ENCODE measurements around the gene FHOD1. TPM values are rescaled to one million over a fixed set of nuclear protein-coding genes. Genes with fewer than 3 reads are reported as not detected.
A peak's percentile ranks its signal among the peaks of the same experiment; 100 is the strongest.

FHOD1 gene
- total and polyA plus RNA-seq, 2 experiments from 2014 or later = 10.0 to 17.2 TPM

- Histone ChIP-seq H3K79me2 (no peaks in the 10 kb centered on the region), H3K27ac (no peak overlapping the region), H3K9me2 (replicated peaks; ENCODE audit: insufficient read depth) (no peaks in the 10 kb centered on the region), H3K36me3 (replicated peaks; ENCODE audit: insufficient read depth, low read depth) (no peaks in the 10 kb centered on the region), H3K4me3 (no peak overlapping the region), H3K4me1 (ENCODE audit: insufficient read depth) (peaks cover 12% of the 10 kb centered on the region), H4K20me1 (ENCODE audit: insufficient read depth, poor library complexity, severe bottlenecking) (no peaks in the 10 kb centered on the region), H2AFZ (no peak overlapping the region), H3K9me3 (ENCODE audit: low read depth) (no peaks in the 10 kb centered on the region), H3K27me3 (no peaks in the 10 kb centered on the region), H3K4me2 (no peak overlapping the region)
- 96% methylated on average over 43 of the region's 50 CpGs for WGBS (ENCODE audit: low lambda C conversion rate, missing lambda C conversion rate)
- DNase-seq (ENCODE audit: low spot score) = peak; percentile 46
- TF ChIP-seq, protein P1, sequence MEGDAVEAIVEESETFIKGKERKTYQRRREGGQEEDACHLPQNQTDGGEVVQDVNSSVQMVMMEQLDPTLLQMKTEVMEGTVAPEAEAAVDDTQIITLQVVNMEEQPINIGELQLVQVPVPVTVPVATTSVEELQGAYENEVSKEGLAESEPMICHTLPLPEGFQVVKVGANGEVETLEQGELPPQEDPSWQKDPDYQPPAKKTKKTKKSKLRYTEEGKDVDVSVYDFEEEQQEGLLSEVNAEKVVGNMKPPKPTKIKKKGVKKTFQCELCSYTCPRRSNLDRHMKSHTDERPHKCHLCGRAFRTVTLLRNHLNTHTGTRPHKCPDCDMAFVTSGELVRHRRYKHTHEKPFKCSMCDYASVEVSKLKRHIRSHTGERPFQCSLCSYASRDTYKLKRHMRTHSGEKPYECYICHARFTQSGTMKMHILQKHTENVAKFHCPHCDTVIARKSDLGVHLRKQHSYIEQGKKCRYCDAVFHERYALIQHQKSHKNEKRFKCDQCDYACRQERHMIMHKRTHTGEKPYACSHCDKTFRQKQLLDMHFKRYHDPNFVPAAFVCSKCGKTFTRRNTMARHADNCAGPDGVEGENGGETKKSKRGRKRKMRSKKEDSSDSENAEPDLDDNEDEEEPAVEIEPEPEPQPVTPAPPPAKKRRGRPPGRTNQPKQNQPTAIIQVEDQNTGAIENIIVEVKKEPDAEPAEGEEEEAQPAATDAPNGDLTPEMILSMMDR (IDR thresholded peaks at IDR 0.05; ENCODE audit: poor library complexity) = no peak
- TF ChIP-seq EZH2phosphoT487 (IDR thresholded peaks at IDR 0.05; ENCODE audit: low read depth, severe bottlenecking, unreplicated experiment) (no peak), EZH2 (IDR thresholded peaks at IDR 0.05; ENCODE audit: borderline replicate concordance) (no peak)
Measured at GRCh38 chr16:67236563-67237395, 10.5 kb downstream of the FHOD1 start.

DNA sequence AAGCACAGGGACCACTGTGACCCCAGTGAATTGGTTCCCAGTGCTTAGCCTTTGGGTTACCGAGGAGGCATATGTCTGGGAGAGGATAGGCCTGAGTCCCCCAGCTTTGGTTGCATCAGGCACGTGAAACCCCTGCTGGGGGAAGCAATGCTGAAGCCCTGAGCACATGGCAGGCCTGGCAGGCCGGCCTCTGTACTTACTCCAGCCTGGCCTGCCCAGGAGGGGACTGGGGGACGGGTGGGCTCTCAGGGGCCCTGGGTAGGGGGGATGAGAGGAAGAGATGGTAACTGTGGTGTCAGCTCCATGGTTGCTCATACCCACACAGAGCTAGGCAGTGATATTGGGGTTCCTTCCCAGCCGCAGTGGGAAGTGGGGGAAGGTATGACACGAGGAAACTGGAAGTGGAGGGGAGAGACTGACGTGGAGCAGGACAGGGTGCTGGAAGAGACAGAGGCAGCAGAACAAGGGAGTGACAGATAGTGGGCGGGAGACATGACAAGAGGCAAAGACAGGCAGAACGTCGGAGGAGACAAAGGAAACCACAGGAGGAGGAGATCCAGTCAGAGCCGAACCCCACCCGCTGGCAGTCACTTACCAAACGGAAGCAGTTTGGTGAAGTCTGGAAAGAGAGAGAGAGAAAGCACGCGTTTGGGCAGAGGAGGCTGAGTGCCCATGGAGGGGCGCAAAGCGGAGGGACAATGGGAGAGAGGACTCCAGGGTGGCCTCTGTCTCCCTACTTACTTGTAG is 11.3 kb downstream of the FHOD1 start:
- Histone ChIP-seq H3K79me2 (no peaks in the 10 kb centered on the region), H3K9me2 (replicated peaks; ENCODE audit: insufficient read depth) (no peaks in the 10 kb centered on the region), H3K27me3 (no peaks in the 10 kb centered on the region), H3K4me2 (no peak overlapping the region), H2AFZ (no peak overlapping the region), H3K4me3 (no peak overlapping the region), H3K36me3 (replicated peaks; ENCODE audit: insufficient read depth, low read depth) (no peaks in the 10 kb centered on the region), H3K9me3 (ENCODE audit: low read depth) (no peaks in the 10 kb centered on the region), H4K20me1 (ENCODE audit: insufficient read depth, poor library complexity, severe bottlenecking) (no peaks in the 10 kb centered on the region), H3K4me1 (ENCODE audit: insufficient read depth) (peaks cover 6% of the 10 kb centered on the region), H3K27ac (no peak overlapping the region)
- WGBS (ENCODE audit: low lambda C conversion rate, missing lambda C conversion rate) = 93% methylated on average over 16 of the region's 17 CpGs
- TF ChIP-seq EZH2phosphoT487 (IDR thresholded peaks at IDR 0.05; ENCODE audit: low read depth, severe bottlenecking, unreplicated experiment) = no peak
- TF ChIP-seq EZH2 (IDR thresholded peaks at IDR 0.05; ENCODE audit: borderline replicate concordance) = no peak
- TF ChIP-seq, protein P1 (IDR thresholded peaks at IDR 0.05; ENCODE audit: poor library complexity) = no peak
- no peak for DNase-seq (ENCODE audit: low spot score)

- no peaks in the 10 kb centered on the region for H4K20me1 ChIP-seq (ENCODE audit: insufficient read depth, poor library complexity, severe bottlenecking)
- no peaks in the 10 kb centered on the region for H3K9me3 ChIP-seq (ENCODE audit: low read depth)
Measured at GRCh38 chr16:67234180-67234597, 13.1 kb downstream of the FHOD1 start.

More at GRCh38 chr16:67234180-67234597, 13.1 kb downstream of the FHOD1 start:
- 91% methylated on average over 10 of the region's 10 CpGs for WGBS (ENCODE audit: low lambda C conversion rate, missing lambda C conversion rate)
- H3K4me3 ChIP-seq = no peak overlapping the region
- no peaks in the 10 kb centered on the region for H3K36me3 ChIP-seq (replicated peaks; ENCODE audit: insufficient read depth, low read depth)
- H3K4me2 ChIP-seq = no peak overlapping the region
- no peaks in the 10 kb centered on the region for H3K79me2 ChIP-seq
- no peaks in the 10 kb centered on the region for H3K4me1 ChIP-seq (ENCODE audit: insufficient read depth)
- H2AFZ ChIP-seq = no peak overlapping the region
- no peak for DNase-seq (ENCODE audit: low spot score)
- TF ChIP-seq EZH2 (IDR thresholded peaks at IDR 0.05; ENCODE audit: borderline replicate concordance) (no peak), EZH2phosphoT487 (IDR thresholded peaks at IDR 0.05; ENCODE audit: low read depth, severe bottlenecking, unreplicated experiment) (no peak)
- TF ChIP-seq, protein P1 (IDR thresholded peaks at IDR 0.05; ENCODE audit: poor library complexity) = no peak
- no peaks in the 10 kb centered on the region for H3K9me2 ChIP-seq (replicated peaks; ENCODE audit: insufficient read depth)
- no peaks in the 10 kb centered on the region for H3K27me3 ChIP-seq
- no peak overlapping the region for H3K27ac ChIP-seq
